HG02973 (cell line): ENCODE data around the gene CTSG.
"Not testable (repeated sequence)": the region's sequence is repeated elsewhere in the genome, so short reads cannot be mapped to it uniquely, and the experiment has no call there.

ENCODE experiments used
- ATAC-seq: cut with Tn5 transposase; IDR thresholded peaks from one replicate; pipeline ENCODE4 v1.9.1; 2021; ENCODE audit warnings: moderate library complexity; ENCODE audit not compliant: unreplicated experiment

The CTSG gene, protein sequence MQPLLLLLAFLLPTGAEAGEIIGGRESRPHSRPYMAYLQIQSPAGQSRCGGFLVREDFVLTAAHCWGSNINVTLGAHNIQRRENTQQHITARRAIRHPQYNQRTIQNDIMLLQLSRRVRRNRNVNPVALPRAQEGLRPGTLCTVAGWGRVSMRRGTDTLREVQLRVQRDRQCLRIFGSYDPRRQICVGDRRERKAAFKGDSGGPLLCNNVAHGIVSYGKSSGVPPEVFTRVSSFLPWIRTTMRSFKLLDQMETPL

DNA sequence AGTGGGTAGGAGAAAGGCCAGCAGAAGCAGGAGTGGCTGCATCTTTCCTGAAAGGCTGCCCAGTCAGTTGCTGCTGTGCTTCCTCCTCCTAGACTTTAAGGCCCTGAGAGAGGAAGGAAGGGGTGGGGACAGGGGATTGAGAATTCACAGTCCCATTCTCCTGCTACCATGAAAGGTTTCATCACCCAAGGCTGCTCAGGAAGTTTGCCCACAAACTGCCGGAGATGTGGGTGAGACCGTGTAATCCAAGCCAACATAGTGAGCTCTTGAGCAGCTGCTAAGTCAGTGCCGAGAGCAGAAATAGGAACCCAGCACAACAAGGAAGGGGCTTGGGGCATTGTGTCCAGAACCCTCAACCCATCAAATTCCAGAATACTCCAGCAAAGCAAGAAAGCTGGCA lies at the start of gene CTSG:
Gene CTSG, minus strand, starts transcription at position 69 of the 400 bp plus-strand sequence. Its CDS starts 27 bp downstream, at position 42.
- no peak for ATAC-seq

DNA sequence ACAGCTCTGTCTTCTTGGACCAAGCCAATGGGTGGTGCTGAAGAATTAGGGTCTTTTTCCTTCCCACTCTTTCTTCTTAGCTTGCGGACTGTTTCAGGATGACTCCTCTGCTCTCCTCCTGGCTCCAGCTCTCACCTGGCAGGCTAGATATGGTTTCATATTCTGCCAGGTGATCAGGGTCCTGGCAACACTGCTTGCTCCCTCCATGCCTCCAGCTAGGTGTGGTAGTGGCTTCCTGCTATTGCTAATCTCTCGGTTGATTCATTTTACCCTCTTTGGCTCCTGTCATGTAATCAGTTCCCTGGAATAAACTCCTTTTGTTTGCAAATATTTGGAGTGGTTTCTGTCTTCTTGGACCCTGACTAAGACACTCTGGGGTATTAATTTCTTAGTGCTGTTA lies 37.7 kb upstream of the CTSG start:
- ATAC-seq = no peak

DNA sequence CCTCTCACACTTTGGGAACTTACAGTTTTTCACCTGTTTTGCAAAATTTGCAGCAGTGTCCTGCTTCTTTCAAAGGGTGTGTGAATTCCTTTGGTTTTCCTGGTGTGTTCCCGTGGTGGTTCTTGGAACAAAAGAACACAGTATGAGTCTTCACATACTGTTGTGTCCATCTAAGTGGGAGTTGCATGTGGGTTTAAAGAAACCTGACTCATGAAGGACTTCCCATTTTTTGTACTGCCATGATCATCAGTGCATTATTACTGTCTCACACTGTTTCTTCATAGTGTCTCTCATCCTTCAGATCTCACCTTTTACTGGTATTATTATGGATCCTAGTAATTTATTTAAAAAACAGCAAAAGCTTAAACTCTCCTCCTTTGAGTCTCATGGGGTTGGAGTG lies 37.2 kb upstream of the CTSG start:
- ATAC-seq = no peak

DNA sequence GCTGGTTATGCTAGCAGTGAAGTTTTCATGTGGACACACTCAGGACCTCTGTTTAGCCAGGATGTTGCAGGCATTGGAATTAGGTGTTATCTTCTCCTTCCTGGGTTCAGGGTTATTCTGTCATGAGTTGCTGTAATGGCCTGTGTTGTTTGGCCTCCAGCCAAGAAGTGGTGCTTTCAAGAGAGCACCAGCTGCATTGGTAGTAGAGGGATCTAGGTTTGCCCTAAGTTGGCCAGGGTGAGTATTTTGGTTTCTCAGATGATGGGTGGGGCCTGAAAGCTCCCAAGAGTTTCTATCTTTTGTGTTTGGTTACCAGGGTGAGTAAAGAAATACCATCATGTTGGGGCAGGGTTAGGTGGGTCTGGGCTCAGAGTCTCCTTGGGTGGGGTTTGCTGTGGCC lies 36.1 kb upstream of the CTSG start:
- ATAC-seq = no peak

DNA sequence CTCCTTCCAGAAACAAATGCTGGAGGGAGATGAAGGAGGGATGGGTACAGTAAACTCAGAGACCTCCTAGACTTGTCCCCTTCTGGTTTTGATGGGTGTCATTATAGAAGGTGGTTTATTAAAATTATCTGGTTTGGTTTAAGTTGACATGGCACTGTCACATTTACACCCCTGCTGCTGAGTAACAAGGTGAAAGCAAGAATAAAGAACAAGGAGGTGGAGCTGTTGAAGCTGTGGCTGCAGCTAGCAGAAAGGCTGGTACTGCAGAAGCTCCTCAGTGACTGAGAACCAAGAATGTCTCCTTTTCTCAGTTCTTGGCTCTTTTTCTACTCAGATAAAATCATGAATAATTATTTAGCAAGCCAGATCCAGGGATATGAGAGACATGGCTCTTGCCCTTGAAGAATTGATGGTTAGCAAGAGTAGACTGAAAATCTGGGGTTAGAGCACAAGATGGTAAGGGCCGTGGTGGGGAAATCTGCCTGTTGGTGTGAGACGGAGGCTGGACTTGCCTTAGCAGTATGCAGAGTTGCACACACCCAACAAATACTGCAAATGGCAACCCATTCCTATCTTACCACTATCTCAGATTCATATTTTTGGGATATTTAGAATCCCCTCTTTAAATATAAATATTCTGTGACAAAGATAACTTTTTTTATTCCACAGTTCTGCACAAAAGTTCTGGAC lies 33.8 kb upstream of the CTSG start, which contains the start of gene GZMH:
Gene GZMH, minus strand, starts transcription at position 31 of the 690 bp plus-strand sequence. CDS start 72 bp downstream, outside the sequence.
- no peak for ATAC-seq

DNA sequence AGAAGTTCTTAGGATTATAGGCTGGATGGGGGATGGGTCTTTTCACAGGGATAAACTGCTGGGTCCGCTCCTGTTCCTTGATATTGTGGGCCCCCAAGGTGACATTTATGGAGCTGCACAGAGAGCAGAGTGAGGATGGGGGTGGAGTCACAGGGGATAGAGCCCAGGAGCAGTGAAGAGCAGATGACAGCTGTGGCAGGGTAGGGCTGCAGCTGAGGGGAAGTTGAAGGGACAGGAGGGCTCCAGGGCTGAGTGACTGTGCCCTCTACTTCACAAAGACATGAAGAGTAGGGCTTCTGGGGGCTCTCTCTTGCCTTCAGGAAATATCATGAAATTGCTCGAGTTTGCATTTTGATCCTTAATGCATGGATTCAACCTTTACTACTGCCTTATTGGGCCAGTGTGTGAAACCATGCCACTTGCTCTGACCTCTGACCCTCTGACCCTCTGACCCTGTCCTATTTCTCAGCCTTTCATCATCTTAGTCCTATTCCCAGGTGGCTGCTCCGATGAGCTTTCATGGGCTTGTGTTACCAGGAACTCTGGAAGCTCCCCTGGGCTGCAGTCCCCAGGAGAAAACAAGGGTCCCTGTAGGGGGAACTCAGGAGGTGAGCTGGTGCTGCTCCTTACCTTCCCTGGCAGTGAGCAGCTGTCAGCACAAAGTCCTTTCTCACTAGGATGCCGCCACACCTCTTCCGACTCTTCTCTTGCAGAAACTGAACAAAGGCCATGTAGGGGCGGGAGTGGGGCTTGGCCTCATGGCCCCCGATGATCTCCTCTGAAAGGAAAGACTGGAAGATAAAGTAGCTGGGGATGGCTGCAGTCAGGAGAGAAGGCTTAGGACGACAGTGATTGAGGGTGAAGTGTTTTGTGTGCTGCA lies 31.8 kb upstream of the CTSG start:
- no peak for ATAC-seq

DNA sequence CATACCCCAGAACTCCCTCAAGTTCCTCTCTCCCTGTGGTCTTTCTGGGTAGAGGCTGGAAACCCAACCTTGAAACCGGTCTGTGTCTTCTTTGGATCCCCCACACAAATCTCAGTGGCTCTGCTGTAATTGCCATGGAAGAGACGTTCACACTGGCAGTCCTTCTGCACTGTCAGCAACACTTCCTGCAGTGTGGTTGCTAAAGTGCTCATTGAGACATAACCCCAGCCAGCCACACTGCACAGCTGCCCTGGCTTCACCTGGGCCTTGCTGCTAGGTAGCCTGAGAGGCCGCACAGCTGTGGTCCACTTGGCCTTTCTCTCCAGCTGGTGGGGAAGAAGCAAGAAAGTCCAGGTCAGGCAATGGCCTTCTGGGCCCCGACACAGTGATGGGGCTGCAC lies 31.0 kb upstream of the CTSG start:
- ATAC-seq = no peak

DNA sequence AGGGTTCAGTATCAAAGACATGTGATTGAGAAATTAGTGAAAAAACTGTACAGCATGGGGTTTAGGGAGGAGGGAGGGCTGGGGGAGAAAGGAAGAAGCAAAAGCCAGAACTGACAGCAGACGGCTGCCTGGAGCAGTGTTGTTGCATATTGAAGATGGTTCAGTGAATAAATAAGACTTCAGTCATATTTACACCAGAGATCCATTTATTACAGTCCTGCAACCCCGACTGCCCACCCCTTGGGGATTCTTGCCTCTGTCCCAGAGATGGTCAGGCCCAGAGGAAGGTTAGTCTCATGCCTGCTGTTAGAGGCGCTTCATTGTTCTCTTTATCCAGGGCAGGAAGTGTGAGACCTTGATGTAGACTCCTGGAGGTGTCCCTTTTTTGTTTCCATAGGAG lies 30.2 kb upstream of the CTSG start:
- ATAC-seq = no peak

DNA sequence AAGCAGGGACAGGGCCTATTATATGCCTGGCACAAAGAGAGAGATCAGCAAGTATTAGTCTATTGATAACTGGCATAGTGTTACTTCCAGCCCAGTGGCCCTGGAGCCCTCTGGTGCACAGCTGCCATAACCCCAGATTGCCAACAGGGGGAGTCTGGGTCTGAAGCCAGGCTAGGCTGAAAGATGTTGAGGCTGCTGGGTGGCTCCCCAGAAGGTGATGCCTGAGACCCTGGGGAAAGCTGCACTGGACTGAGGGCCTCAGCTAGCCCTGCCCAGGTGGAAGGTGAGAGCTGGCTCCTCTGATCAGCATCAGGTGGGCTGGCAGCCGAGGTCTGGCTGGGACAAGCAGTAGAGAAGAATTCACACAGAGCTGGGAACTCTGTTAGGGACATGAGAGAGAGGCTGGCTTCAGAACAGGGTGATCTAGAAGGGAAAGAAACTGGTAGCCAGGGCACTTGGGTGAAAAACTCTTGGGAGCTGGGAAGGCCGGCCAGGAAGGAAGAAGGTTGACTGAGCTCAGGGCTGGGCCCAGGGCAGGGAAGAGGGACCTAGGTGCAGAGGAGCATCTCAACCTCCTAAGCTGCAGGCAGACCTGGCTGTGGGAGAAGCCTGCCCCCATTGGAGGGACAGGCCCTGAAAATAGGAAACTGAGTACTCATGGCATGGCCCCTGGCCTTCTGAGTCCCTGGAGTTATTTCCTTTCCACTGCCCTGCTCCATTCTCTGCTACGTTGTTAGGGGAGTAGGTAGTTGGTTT lies 29.6 kb upstream of the CTSG start:
- ATAC-seq = peak; percentile 85

DNA sequence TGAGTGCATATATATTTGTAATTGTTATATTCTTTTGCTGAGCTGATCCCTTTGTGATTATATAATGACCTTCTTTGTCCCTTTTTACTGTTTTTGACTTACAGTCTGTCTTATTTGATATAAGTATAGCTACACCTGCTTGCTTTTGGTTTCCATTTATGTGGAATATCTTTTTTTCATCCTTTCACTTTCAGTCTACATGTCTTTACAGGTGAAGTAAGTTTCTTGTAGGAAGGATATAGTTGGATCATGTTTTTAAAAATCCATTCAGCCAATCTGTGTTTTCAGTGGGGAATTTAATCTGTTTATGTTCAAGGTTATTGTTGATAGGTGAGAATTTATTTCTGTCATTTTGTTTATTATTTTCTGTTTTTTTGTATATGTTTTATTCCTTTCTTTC lies 21.4 kb upstream of the CTSG start:
- no peak for ATAC-seq

DNA sequence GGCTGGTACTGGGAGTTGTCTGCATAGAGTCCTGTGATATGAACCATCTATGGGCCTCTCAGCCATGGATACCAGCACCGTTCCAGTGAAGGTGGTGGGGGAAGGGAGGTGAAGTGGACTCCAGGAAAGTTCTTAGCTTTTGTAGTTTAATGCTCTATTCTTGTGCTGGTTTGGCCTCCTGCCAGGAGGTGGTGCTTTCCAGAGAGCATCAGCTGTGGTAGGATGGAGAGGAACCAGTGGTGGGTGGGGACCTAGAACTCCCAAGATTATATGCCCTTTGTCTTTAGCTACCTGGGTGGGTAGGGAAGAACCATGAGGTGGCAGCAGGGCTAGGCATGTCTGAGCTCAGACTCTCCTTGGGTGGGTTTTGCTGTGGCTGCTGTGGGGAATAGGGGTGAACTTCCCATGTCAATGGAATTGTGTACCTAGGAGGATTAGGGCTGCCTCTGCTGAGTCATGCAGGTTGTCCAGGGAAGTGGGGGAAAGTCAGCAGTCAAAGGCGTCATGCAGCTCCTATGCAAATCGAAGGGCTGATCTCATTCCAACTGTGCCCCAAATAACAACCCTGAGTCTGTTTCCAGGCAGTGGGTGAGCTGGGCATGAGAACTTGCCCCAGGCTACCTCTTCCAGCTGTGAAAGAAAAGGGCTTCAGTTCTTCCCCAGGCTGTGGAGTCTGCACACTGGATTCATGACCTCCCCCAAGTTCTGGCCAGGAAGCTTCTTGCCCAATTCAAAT lies 19.2 kb upstream of the CTSG start:
- ATAC-seq = no peak

DNA sequence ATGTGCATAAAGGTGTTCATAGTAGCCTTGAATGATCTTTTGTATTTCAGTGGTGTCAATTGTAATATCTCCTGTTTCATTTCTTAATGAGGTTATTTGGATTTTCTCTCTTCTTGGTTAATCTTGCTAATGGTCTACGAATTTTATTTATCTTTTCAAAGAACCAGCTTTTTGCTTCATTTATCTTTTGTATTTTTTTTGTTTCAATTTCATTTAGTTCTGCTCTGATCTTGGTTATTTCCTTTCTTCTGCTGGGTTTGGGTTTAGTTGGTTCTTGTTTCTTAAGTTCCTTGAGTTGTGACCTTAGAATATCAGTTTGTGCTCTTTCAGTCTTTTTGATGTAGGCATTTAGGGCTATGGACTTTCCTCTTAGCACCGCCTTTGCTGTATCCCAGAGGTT lies 15.0 kb upstream of the CTSG start:
- not testable (repeated sequence) for ATAC-seq

DNA sequence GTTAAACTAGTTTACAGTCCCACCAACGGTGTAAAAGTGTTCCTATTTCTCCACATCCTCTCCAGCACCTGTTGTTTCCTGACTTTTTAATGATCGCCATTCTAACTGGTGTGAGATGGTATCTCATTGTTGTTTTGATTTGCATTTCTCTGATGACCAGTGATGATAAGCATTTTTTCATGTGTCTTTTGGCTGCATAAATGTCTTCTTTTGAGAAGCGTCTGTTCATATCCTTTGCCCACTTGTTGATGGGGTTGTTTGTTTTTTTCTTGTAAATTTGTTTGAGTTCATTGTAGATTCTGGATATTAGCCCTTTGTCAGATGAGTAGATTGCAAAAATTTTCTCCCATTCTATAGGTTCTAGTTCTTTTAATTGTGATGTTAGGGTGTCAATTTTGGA lies 8.4 kb upstream of the CTSG start:
- not testable (repeated sequence) for ATAC-seq

DNA sequence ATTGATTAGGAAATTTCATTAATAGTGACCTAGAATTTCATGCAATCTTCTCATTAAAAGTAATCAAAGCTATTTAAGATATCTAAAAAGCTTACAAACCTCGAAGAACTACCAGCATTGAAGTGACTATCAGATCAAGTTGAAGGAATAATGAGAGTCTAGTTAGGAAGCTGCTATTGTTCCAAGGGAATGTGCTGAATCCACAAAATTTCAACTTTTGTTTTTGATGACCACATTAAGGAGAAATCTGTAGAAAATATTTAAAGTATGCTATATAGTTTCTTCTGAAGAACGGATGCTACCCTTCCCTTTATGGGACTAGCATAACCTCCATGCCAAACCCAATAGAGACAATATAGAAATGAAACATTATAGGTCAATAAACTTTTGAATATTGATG lies 2.5 kb upstream of the CTSG start:
- ATAC-seq = no peak

DNA sequence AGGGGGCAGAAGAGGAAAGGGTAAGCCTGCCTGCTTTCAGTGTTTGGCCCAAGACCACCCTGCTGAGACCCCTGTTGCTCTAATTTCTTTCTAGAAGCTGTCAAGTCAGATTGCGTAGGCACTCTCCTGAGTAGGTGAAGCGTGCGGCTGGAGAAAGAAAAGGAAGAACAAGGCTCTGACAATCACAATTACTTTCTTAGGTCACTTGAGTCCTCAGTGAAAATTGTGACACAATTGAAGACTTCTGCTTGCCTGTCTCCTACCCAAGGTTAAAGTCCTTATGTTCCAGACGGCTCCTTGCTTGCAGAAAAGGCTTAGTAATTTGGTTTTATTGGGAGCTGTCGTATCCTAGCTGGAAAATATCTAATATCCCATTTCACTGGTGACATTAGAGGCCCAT lies 721 bp upstream of the CTSG start:
- no peak for ATAC-seq

DNA sequence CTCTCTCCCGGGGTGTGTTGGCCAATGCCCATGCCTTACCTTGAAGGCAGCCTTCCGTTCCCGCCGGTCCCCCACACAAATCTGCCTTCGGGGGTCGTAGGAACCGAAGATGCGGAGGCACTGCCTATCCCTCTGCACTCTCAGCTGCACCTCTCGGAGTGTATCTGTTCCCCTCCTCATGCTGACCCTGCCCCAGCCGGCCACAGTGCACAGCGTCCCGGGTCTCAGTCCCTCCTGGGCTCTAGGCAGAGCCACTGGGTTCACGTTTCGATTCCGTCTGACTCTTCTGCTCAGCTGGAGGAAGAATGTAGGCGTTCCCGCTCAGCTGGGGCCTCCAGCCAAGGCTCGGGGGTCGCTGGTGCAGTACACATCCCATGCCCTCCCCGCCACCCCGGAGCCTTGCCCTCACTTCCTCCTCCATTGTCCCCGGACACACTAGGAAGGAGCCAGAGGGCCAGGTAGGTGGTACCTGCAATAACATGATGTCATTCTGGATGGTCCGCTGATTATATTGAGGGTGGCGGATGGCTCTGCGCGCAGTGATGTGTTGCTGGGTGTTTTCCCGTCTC lies 1.8 kb downstream of the CTSG start:
- ATAC-seq = no peak

DNA sequence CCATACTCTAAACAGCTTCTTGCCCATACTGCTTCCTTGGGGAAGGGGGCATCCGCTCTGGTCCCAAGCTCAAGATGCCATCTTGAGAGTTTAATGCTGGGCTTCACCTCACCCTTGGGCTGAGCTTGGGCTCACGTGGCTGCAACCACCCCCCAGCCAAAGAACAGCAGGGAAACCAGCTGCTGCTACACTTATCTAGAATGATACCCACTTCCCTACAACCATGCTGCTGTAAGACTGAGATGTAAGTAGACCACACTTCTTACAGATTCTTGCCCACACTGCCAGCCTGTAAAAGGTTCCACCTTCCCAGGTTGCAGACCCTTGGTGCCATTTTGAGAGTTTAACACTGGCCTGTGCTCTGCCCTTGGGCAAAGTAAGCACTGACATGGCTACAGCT lies 9.7 kb downstream of the CTSG start:
- ATAC-seq = no peak

DNA sequence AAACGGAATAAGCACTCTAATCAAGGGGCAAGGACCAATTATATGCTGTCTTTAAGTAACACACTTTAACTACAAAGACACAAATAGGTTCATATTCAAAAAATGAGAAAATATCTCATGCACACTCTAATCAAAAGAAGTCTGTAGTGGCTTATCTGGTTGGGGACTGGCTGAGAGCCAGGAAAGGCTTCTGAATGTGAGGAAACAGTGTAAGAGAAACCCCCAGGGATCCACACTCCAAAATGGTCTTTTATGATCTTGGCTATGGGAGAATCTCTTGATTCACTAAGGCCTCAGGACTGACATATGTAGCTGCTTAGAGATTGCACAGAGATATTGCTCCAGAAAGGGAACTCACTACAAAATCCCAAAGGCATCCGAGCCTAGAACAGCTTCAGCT lies 10.3 kb downstream of the CTSG start:
- no peak for ATAC-seq

DNA sequence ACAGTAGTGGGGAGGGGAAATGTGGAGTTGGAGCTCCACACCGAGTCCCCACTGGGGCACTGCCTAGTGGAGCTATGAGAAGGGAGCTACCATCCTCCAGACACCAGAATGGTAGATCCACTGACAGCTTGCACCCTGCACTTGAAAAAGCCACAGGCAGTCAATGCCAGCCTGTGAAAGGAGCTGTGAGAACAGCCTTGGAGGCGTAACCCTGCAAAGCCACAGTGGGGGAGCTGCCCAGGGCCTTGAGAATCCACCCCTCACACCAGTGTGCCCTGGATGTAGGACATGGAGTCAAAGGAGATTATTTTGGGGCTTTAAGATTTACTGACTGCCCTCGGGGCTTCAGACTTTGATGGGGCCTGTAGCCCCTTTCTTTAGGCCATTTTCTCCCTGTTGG lies 12.5 kb downstream of the CTSG start:
- ATAC-seq = no peak

DNA sequence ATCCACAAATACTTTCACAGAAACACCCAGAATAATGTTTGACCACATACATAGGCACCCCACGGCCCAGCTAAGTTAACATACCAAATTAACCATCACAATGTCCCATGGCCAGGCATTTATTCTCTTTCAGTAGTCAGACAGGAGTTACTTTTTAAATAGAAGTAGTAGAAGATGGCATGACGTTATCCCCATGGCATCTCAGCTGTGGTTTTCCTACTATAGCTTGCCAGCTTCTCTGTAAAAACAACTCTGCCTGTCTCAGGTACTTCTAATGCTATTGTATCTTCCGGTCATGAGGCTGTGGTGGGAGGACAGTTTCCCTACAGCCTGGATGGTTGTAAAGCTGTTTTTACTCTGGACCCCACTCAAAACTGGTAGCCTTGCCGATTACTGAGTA lies 19.3 kb downstream of the CTSG start:
- ATAC-seq = no peak
